Stimulated activated CD4-positive, alpha-beta T cell treated with anti-CD3 and anti-CD28 coated beads, Interleukin-2, amount 100 ng/mL, for 24 hours (primary cell): ENCODE data around the gene CLRN2.

Experiments used
- DNase-seq, 2 donors: peaks; one replicate each; pipeline ENCODE4 v3.0.0-alpha.2; 2020

The CLRN2 gene, protein sequence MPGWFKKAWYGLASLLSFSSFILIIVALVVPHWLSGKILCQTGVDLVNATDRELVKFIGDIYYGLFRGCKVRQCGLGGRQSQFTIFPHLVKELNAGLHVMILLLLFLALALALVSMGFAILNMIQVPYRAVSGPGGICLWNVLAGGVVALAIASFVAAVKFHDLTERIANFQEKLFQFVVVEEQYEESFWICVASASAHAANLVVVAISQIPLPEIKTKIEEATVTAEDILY

DNA sequence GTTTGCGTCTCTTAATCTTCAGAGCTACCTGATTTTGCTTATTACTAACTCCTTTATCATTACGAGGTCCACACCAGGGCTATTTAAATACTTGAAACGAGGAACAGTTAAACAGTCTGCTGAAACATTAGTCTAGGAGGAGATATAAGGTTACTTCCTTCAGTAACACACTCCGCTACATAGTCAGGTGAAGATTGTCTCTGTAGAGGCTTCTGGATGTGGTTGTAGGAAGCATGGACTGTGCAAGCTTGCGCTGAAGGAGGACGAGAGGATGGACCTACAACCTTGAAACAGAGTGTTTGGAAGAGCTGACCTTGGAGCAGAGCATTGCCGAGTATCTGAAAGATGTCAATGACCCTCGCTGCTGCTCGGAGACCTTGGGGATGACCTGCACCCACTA lies at the start of gene CLRN2:
TSS of gene CLRN2 (plus strand) at position 301 of the 400 bp plus-strand sequence. CDS start 102 bp downstream, outside the sequence.
- no peak for DNase-seq

DNA sequence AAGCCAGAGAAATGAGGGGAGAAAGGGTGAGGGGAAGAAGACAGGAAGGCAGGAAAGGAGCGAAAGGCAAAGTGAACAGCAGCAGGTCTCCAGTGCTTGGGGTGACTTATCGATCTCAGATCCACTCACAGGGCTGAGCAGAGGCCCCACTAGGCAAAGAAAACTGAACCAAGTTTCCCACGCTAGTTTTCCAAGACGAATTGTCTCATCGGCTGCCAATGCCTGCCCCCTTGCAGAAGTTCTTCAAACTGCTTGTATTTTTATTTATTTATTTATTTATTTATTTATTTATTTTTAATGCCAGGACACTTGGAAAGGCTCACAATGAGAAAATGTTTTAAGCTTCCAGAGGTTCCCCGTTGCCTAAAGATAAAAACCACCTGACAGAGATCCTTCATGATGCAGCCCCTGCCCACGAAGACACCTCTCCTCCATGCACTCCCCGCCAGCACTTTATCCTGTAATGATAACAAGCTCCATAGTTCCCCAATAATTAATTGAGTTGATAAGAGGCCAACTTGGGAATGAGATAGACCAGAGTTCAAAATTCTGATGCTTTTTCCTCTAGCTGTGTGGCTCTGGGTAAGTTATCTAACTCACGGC lies 46.2 kb upstream of the CLRN2 start:
- DNase-seq, result no peak

DNA sequence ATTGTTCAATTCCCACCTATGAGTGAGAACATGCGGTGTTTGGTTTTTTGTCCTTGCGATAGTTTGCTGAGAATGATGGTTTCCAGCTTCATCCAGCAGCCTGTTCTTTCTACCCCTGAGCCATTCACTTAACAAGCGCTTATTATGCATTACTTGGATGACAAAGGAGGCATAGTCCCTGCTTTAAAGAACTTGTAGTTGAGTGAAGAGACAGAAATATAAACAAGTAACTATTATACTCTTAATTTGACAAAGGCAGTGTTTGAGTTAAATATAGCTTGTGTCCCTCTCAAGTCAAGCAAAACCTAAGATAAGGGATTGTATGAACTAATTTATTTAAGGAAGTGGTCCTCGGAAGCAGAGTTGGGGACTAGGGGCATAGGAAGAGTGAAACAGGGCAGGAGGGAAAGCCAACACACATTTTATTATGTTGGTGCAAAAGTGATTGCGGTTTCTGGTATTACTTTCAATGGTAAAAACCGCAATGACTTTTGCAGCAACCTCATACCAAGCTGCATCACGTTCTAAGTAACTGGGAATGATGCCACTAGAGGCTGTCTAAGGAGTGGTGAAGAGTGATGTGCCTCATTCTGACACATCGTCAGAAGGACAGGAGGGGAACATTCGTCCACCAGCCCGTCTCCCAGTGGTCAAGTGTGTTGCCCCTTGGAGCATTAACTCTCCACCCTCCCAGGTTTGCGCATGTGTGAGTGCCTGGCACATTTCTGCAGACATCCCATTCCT lies 44.9 kb upstream of the CLRN2 start:
- no peak for DNase-seq

DNA sequence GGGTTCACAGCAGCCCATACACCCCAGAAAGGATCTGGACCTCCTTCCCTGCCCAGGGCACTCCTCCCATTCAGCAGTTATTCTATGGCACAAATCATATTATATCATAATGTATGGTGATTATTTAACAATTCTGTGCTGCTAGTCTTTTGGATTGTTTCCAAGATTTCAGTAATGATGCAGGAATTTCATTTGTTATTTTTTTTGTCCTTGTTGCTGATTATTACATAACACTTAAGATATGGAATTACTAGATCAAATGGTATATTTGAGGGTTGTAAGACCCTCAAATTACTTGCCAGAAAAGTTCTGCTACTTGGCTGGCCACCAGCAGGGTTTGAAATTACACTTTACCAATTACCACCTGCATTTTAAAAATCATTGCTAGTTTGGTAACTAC lies 39.5 kb upstream of the CLRN2 start:
- DNase-seq, result no peak

DNA sequence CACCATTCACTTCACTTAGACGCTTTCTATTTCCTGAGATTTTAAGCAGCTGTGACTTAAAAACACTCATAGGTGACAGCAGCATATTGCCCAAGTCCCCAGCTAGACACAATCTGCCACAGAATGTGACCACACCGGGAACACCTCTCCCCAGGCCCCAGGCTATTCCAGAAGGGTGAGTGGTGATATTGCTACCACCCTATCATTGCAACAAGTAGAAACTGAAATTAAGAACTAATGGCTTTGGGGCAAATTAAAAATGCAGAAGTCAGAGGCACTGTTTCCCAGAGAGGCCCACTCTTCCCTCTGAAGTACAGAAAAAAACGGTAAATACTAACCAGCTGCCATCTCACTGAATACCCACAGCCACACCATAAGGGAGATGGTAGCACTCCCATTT lies 38.1 kb upstream of the CLRN2 start:
- no peak for DNase-seq

GRCh38 chr4:17477774-17478472 lies 37.0 kb upstream of the CLRN2 start:
- DNase-seq, result no peak

- no peak for DNase-seq
Observed at GRCh38 chr4:17480210-17480927, 34.6 kb upstream of the CLRN2 start.

DNA sequence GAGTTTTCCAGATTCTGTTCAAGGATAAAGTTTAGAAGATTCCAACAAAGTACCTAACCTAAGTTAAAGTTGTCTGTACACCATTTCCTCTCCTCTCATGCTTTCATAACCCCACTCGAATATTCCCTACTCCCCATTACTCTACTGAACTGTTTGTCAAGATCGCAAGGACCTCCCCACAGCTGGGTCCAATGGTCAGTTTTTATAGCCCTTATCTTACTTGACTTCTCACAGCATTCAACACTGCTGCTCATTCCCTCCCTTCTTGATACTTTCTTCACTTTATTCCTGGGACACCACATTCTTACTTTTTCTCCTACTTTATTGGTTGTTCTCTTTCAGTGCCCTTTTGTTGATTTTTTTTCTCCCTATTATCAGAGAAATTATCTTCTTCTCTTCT lies 34.0 kb upstream of the CLRN2 start:
- no peak for DNase-seq

DNA sequence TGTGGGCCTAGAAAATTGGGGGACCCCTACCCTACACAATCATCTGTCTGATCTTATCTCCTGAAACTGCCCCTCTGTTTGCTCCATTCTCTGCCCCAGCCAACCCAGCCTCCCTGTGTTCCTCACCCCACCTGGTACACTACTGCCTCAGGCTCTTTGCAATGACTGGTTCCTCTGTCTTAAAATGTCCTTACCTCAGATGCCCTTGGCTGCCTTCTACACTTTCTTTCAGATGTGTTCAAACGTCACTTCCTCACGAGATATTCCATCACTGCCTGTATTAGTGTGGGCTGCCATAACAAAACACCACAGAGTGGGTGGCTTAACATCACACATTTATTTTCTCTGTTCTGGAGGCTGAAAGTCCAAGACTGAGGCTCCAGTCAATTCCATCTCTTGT lies 32.2 kb upstream of the CLRN2 start:
- no peak for DNase-seq

- DNase-seq, result no peak
Observed at GRCh38 chr4:17489123-17489522, 25.8 kb upstream of the CLRN2 start.

DNA sequence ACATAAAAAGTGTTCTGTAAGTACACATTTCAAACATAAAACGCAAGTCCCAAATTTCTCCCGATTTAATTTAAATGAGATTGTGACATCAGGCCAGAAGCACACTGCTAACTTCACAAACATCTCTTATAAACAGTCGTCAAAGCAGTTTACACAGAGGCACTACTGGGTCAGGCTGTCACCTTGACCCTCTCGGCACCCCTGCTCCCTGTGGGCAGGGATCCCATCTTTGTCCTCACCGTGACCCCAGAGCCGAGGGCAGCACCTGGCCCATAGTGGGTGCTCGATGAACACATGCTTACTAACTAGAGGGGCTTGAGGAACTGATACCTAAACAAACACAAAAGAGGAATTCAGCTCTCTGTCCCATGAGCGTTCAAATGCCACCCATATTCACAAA lies 25.2 kb upstream of the CLRN2 start:
- no peak for DNase-seq

- DNase-seq, result no peak
Observed at GRCh38 chr4:17490575-17491059, 24.3 kb upstream of the CLRN2 start.

GRCh38 chr4:17491196-17491595 lies 23.8 kb upstream of the CLRN2 start:
- no peak for DNase-seq

DNA sequence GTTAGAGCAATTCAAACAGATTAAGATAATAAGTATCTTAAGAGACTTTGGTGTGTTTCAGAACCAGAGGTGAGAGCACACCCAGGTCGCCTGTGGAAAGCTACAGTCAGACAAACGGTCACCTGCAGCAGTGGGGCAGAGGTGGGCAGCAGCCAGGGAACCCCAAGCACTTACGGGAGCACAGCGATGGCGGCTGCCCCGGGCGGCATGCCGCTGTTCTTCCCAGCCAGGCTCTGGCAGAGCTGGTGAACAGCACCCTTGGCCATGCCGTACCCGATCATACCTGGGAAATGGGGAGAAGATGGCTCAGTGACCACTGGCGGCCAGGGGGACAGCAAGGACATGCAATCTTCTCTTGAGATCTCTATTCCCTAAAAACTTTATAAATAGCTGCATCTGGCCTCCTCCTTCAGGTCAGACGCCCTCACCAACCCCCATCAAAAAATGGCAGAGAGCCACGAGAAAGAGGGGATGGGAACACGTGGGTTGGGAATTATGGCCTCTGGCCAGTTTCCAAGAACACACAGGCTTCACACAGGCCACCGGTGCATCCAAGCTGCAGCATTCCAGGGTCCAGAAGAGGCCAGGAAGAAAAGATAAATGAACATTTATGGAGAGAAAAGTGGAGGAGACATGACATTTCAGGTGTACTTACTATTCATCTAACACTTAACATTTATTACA lies 22.8 kb upstream of the CLRN2 start:
- no peak for DNase-seq

DNA sequence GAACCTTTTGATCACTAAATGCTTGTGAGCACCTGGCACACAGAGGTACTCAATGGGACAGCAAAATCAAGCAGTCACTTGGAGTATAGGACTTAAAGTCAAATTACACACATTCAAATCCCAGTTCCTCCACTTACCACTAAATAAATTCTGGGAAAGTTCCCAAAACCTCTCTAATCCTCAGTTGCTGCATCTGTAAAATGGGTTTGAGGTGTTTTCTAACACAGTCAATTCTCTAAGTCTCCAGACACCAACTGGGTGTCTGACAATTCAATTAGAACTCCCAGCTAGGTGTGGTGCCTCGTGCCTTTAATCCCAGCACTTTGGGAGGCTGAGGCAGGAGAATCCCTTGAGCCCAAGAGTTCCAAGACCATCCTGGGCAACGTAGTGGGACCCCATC lies 22.1 kb upstream of the CLRN2 start:
- no peak for DNase-seq

DNA sequence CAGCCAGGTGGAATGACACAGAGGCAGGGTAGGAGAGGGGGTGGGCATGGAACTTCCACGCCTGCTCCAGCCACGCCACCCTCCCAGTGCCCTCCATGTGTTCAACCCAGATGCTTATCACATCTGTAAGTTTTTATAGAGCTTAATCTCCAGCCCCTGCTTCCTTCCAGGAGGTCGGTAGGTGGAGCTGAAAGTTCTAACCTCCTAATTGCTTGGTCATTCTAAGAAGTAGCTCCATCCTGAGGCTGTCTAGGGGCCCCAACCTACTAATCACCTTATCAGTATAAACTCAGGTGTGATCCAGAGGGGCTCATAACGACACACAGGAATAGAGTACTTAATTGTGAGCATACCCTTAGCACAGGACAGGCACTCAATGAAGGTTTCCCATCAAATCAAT lies 21.3 kb upstream of the CLRN2 start:
- no peak for DNase-seq

DNA sequence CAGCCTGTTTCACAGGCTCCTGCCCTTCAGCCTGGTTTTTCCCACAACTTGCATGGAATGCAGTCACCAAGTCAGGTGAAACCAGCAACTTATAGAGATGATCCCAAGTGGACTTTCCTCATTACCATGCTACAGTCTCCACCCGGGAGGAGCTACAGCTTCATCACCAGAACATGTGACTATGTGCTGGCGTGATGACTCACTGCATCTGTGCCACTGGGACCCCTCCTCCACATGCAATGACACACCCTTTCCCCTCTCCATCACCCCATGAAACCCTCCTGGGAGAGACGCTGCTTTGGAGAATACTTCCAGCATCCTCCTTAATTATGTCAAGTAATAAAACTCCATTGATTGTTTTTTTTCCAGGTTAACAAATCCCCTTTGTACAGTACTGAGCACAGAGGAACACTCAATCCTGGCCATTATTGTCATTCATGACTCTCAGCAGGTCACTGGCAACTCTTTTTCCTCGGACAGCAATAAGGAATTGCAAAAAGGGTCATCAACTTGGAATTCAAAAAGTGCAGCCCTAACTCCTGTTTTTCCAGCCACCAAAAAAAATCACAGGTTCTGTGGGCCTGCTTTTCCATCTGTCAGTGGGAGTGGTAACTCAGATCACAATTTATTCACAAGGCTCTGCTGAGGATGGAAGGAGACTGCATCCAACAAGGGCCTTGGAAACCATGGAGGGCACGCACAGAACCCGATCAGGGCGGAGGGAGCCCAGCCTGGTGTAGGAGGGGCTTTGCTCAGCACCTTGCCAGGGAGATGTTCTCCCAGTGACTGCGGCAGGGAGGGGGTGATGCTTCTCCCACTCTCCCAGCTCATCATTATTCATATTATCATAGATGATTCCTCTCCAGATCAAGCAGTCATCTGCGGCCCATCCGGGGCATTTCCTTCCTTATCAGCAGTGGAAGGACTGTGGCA lies 20.4 kb upstream of the CLRN2 start:
- DNase-seq, result peak in 1 of 2 donors; percentile 10

DNA sequence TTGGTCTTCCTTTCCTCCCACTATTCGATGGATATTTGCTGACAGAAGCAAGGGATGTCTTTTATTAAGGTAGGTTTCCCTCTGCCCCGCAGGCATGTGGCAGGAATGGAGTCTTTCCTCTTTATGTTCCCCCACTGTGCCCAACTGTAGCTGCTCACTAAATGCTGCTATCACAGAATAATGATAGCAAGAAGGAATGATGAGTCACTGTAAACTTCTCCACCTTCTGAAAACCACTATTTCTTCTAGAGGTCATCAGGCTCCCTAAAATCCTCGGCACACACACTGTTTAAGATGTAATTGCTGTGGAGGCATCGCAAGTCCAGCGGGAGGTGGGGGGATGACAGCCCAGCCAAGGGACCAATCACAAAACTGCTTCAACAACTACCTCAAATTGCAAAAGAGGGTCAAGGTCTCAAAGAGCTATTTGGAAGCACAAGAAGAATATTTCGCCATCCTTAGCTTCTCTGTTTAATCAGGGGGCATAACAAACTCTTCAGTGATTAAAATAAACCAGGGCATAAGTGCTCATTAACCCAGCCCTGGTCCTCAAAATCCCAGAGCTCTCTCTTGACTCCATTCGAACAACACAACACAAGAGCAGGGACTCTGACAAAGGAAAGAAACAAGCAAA lies 17.0 kb upstream of the CLRN2 start:
- no peak for DNase-seq

DNA sequence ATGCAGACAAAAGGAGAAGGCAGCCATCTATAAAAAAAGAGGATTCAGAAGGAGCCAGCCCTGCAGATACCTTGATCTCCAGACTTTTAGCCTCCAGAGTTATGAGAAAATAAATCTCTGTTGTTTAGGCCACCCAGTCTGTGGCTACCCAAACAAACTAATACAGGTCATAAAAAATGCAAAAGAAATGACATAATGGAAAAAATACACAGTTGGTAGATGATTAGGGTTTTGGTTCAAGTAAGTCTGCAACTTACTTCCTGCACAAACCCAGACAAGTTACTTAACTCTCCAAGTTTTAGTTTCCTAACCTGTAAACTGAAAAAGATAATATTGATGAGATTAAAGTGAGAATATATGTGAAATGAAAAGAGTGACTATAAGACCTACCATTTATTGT lies 14.4 kb upstream of the CLRN2 start:
- DNase-seq, result no peak

- DNase-seq, result no peak
Observed at GRCh38 chr4:17502756-17503155, 12.2 kb upstream of the CLRN2 start.

GRCh38 chr4:17504081-17504480 lies 10.9 kb upstream of the CLRN2 start:
- DNase-seq, result no peak
